EL (cell line): ENCODE results near the gene GIPC3.
"Not testable (repeated sequence)": the region's sequence is repeated elsewhere in the genome, so short reads cannot be mapped to it uniquely, and the experiment has no call there.

Source experiments
- DNase-seq: peaks from one replicate; pipeline ENCODE4 v3.0.0-alpha.2; 2016

Gene GIPC3

DNA sequence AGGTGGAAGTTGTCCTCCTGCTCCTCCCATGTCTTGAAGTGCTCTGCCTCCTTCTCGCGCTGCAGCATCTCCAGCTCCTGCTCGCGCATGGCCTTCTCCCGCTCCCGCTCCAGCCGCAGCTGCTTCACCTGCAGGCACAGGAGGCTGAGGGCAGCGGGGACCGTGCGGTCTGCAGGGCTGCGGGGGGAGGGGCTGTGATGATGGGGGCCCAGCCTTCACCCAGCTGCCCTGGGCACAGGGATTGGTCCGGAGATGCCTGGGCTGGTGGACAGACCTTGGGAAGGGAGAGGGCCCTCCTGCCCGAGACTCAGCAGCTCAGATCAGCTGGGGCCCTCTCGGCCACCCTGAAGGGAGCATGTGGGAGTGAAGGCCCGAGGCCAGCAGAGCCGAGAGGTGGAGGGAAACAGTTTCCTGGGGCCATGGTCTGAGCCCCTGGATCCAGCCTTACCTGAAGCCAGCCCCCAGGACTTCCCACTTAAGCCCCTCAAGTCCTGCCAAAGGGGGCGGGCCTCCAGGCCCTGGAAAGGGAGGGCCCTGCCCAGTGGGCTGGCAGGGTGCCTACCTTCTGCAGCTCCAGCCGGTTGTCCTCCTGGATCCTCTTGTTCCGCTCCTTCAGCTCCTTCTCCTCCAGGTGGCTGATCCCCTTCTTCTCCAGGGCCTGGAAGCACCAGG, 35.0 kb downstream of the GIPC3 start:
- no peak for DNase-seq

DNA sequence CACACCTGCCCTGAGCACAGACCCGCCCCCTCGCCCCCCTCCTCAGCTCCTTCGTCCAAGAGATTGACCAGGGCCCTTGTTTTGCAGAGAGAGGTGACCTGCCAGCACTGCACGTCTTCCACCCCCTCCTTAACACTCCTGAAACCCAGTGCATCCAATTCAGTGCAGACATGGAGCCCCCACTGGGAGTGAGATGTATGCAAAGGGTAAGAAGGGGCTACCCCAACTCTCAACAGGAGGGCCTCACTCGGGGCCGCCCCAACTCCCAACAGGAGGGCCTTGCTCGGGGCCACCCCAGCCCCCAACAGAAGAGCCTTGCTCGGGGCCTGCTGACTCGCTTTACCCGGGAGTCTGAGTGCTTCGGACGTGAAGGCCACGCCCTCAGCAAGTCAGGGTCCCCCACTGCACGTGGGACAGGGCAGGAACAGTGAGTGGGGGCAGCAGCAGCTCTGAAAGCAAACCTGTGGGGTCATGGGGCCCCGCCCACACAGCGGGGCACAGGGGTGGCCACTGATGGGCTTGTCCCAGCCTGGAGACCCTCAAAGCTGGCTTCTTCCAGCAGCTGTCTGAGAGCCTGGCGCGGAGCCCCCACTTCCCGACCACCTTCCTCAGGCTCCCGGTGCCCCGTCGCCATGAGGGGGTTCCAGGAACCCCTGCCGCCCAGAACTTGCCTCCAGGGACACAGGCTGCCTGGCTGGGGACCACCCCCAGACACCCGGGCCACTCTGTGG, 35.7 kb downstream of the GIPC3 start:
- no peak for DNase-seq

DNA sequence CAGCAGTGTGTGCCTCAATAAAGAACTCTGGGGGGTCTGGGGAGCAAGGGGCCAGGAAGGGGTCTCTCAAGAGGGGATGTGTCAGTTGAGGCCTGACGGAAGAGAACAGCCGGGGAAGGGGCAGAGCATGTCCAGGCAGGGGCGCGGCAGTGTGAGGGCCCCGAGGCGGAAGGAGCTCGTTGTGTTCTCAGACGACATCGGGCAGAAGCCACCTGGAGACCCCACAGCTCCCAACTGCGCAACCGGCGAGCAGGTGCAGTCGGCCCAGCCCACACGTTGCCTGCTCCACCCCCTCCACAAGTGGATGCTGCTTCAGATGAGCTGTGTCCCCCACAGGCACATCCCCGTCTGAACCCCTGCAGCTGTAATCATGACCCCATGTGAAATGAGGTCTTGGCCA, 36.4 kb downstream of the GIPC3 start:
- DNase-seq = no peak

DNA sequence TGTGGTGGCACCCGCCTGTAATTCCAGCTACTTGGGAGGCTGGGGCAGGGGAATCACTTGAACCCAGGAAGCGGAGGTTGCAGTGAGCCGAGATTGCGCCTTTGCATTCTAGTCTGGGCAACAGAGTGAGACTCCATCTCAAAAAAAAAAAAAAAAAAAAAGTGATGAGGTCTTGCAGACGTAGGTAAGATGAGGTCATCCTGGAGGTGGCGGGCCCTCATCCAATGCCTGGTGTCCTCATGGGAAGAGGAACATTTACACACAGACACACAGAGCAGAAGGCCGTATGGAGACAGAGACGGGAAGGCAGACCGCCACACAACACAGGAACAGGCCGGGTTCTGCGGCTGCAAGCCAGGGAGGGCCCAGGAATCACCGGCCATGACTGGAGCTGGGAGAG, 36.9 kb downstream of the GIPC3 start:
- DNase-seq = no peak

DNA sequence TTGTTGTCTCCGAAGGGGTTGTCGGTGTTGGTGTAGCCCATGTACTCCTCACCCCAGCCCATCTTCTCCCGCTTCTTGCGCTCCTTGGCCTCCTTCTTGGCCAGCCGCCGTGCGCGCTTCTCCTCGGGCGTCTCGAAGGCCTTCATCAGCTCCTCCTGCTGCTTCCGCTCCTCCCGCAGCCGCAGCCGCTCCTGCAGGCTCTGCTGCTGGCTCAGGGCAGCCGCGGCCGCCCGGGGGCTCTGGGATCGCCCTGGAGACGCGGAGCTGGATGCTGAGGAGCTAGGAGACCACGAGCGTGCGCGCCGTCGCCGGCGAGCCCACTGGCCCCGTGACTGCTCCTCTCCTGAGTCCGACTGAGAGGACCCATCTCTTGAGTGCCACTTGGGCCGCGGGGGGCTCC, 38.4 kb downstream of the GIPC3 start:
- DNase-seq = no peak

DNA sequence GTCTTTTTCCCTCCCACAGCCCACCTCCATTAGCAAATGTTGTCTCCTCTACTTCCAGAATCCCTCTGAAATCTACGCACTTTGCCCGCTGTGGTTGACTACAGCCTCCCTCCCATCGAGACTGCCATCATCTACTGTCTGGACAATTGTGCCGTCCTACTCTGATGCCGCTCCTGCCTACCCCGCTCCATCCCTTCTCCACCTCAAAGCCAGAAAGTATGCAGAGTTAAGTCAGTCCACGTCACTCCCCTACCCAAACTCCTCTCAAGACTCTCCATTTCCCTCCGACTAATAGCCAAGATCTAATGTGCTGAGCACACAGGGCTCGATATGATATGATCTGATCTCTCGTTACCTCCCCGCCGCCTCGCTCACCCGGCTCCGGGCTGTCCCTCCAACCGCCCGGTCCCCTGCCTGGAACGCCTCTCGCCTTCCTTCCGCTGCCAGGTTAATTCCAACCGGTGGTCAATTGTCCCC, 40.8 kb downstream of the GIPC3 start:
- DNase-seq = peak; percentile 16

DNA sequence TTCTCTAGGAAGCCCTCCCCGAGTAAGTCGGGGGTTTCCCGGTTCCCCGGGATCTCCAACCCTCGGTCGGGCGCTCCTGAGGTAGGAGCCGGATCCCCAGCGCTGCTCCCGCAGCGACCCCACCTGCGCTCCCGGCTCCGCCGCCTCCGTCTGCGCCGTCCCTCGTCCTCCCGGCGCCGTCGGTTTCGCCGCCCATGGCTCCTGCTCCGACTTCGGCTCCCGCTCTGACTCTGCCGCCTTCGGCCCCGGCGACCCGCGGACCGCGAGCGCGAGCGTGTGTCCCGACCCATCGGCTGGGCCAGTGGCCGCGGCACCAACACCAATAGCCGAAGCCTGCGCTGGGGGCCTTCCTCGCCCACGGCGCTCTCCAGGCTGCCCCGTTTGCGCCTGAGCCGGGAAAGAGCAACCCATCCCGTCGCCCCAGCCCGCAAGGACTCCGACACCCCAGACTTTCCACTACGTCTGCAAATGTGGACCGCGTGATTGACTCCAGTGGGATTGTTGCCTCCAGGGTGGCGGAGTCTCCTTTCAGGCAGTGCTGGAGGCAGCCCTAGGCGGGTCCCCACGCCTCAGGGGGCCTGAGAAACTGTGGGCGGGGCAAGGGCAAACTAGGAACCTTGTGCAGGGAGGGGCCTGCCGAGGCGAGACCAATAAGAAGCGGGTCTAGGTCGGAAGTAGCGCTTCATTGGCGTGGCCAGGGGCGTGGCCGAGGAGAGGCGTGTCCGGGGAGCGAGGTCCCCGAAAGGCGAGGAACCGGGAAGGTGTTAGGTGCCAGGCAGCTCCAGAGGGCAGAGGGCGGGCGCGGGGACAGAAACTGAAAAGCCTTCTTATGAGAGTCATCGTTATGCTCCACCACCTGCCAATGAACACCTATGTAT, 41.4 kb downstream of the GIPC3 start, which contains the start of gene CACTIN:
CACTIN (minus strand) TSS at position 318 of the 878 bp plus-strand sequence; CDS start at position 290, 28 bp downstream.
- peak; percentile 98 for DNase-seq

DNA sequence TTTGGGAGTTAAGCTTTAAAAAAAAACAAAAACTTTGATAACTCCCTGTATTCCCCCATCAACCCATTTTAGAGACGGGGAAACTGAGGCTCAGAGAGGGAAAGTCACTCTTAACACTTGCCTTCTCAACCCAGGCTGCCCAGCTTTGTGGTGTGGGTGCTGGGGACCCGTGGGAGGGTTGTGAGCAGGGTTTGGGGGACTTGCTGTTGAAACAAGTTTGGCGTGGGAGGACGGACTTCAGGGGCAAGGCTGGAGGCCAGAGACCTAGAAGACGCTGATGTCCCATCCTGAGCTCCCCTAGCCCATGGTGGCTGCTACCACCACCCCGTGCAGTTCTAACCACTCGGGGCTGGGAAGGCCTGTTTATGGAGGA, 42.1 kb downstream of the GIPC3 start:
- no peak for DNase-seq

DNA sequence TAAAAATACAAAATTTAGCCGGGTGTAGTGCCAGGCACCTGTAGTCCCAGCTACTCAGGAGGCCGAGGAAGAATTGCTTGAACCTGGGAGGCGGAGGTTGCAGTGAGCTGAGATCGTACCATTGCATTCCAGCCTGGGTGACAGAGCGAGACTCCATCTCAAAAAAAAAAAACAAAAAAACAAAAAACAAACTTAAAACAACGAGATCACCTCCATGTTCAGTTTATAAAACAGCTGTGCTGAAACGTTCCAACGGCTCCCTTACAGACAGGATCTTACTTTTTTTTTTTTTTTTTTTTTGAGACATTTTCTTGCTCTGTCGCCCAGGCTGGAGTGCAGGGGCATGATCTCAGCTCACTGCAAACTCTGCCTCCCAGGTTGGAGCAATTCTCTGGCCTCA, 43.5 kb downstream of the GIPC3 start:
- DNase-seq = not testable (repeated sequence)

DNA sequence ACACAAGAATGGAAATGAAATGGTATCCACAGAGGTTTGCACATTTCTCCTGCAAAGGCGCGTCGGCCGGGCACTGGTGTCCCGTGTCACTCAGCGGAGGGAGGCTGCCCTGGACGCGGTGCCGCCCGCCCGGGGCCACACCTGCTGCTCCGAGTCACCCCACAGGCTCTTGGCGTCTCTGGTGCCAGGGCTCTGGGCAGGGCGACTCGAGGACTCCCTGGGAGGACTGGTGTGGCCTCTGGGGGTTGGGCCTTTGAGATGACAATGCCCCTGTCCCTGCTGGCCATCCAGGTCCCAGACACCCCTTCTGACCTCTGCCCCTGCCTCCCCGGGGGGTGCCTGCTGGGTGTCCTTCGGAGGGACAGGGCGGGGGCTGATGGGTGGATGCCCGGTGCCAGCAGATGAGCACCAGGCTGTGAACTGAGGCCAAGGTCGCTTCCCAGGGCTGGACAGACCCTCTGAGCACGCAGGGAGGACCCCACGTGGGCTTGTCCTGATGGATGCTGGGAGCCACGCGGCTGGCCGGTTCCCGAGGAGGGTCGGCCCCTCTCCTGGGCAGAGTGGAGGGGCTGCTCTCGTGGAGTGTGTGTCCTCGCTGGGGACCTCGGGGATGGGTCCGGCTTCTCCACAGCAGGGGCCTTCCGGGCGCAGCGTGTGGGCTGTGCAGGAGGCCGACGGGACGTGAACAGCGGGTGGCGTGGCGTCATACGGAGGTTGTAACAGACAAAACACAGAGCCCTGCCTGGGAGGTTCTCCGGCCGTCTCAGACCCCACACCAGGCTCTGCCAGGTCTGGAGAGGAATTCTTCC, 46.0 kb downstream of the GIPC3 start:
- no peak for DNase-seq

DNA sequence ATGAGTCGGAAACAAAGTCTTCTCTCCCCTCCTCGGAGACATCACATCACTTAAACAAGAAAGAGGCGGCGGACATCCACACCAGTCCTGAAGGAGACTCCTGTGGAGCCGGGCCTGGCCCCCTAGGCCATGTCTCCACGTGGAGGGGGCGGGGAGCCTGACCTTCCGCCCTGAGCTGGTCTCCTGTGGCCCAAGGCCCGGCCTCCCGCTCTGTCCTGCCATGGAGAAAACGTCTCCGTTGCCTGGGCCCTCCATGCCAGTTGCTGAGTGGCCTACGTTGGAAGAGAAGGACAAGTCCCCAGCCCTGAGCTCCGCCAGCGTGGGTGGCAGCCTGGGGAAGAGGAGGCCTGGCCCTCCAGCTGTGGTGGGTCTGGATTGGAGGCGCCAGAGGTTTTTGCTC, 46.8 kb downstream of the GIPC3 start:
- no peak for DNase-seq

DNA sequence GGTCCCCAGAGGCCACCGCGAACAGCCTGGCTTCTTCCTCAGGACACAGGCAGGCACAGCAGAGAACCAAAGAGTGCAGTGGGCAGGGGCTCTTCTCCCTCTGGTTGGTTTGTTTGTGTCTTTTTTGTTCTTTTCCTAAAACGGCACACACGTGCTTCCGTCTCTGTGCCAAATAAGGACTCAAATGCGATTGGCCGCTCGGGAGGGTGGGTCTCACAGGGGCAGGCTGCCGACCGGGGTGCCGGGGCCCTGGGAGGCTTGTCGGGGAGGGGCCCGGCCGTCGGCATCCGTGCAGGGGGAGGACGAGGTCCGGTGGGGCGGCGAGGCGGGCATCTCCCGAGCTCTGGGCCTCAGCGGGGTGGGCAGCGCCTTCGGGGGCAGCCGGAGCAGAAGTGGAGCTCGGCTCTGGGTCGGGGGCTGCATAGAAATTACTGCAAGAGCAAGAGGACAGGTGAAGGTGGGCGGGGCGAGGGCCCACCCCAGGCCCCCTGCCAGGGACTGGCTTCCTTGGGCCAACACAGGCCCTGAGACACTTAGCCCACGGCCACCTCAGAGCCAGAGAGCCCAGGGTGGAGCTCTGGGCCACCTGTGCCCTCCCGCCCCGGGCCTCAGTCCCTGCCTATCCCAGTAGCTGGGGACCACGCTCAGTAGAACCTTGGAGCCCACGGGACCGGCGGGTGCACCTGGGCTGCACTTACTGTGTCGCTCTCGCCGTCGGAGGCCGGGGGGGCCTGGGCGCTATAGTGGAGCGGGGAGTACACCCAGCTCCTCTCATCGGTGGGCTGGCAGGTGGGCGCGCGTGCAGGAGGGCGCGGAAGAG, 47.7 kb downstream of the GIPC3 start:
- DNase-seq = no peak

DNA sequence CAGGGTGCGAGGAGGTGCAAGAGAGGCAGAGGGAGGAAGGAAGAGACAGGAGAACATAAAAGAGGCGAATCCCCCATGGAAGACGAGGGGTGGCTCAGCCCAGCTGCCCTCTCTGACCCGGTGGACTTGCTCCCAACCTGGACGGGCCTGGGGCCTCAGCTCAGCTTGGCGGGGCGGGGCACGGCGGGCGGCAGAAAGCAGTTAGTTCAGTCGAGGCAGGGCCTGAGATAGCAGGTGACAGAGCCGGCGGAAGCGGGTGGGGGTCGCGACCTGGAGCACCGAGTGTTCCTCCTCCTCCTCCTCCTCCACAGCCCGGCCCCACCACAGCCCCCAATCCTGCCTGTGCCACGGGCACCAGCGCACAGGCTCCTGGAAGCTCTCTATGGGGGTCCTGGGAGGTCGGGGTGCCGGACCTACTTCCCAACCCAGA, 48.3 kb downstream of the GIPC3 start:
- no peak for DNase-seq

DNA sequence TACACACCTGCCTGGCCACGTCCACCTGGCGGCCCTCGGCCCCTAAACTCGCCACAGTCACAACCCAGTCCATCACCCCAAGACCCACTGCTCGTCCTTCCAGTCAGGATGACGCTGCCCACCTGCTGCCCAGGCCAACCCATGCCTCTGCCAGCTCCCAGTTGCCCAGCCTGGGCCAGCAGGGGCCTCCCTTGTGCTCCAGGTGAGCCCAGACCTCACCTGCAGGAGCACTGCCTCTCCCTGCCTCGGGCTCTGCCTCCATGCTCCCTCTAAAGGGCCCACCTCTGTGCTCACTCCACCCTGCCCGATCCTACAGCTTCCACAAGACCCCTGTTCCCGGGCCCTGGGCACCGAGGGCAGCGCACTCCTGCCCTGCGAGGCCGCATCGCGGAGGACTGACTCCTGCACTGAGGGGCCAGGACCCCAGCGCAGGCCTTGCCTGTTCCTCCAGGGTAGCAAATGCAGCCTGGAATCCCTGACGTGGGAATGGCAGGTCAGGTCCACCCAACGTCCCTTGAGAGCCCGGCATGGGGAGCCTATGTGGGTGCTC, 49.3 kb downstream of the GIPC3 start:
- DNase-seq = no peak

DNA sequence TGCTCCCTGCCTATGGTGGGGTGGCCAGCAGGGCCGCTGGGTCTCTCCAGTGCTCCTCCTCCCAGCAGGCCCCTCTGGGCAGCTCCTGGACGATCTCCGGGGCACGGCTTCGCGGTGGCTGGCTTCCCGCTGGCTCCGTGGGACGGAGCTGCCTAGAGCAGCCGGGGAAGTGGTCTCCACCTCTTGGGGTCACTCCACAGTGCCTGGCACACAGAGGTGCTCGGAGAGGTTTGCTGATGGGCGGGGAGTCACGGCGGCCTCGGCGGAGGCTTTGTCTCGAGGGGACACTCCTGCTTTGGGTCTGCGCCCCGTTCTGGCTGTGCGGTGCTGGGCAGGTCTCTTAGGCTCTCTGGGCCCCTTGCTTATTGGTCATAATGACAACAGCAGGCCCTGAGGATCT, 51.2 kb downstream of the GIPC3 start:
- DNase-seq = no peak

DNA sequence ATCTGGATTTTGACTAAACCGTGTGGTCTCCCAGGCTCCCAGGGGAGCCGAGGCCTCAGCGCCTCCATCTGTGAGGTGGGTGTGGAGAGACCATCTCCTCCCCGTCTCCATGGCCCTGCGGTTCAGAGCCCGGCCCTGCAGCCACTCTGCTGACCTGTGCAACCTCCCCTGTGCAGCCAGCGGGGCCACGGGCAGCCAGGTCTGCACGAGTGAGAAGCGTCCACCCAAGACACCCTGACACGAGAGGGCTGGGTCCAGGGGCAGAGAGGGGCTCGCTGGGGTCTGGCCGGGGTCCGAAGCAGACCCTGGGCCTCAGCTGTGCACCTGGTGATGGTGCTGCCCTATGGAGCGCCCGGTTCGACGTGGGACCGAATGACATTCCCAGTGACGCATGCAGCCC, 51.7 kb downstream of the GIPC3 start:
- DNase-seq = no peak

DNA sequence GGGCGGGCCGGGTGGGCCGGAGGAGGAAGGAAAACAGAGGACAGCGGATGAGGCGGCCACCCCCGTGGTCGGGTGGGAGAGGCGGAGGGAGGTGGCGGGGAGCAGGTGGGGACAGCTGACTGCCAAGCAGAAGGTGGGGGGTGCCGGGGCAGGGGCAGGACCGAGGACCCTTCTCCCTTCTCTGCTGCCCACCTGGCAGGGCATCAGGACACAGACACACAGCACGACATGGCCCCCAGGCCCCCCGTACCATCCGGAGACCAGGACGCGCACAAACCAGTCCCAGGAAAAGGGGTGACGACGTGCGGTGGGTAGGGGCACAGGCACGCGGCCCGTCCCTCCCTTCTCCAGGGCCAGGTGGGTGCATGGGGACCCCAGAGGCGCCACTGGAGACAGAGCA, 52.3 kb downstream of the GIPC3 start:
- DNase-seq = no peak

DNA sequence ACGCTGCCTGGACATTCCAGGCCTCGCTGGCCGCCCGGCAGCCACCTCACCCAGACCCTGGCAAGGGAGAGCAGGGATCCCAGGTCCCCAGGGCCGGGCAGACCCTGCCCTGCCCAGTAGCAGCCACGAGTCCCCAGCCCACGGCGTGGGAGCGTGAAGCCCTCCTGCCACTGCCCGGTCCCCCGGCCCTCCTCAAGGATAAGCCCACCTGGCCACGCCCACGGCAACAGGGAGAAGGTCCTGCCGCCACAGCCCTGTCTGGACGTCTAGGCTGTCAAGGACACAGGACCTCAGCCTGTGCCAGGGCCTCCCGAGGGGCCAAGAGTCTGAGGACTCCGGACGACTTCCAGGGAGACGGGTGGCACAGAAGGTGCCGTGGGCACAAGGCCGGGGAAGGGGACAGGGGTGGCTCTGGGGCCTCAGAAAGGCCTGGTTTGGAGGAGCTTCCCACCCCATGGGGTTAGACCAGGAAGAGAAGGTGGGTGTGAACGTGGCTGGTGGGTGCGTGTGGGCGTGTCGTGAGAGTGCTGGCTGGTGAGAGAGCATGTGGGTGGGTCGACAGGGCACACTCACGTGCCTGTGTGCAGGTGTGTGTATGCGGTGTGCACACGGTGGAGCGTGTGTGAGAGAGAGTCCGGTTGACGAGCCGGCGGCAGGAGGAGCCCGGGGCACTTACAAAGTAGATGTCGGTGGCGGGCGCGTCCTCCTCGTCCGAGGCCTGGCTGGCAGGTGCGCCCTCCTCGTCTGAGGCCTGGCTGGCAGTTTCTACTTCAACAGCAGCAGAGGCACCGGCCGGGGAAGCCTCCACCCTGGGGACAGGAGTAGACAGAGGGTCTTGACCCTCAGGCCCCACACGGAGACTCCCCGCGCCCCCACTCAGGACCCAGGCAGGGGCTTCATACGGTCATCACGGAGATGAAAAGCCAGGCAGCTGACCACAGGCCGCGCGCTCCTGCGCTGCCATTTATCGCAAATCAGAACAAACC, 53.2 kb downstream of the GIPC3 start:
- no peak for DNase-seq

DNA sequence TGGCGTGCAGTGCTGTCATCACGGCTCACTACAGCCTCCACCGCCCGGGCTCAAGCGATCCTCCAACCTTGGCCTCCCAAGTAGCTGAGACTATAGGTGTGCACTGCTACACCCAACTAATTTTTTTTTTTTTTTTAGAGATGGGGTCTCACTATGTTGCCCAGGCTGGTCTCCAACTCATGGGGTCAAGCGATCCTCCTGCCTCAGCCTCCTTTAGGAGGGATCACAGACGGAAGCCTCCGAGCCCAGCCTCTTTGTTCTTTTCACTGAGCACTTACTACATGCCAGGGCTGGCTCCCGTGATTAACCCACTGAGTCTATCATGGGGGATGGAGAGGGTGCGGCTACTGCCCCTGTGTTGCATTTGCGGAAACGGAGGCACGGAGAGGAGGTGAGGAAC, 54.2 kb downstream of the GIPC3 start:
- no peak for DNase-seq
